Measurements from ENCODE around the gene MRM2.

GRCh38 chr7:2224491-2224928 lies 17.5 kb downstream of the MRM2 start:
- TF ChIP-seq CTCF (IDR thresholded peaks at IDR 0.05) (no peak), ZFX (IDR thresholded peaks at IDR 0.05; ENCODE audit: borderline replicate concordance) (no peak)
